ENCODE measurements around the gene NCOA3.
A peak's percentile ranks its signal among the peaks of the same experiment; 100 is the strongest.

Gene NCOA3

GRCh38 chr20:47527004-47527800, 25.5 kb downstream of the NCOA3 start:
- no peak overlapping the region for H3K27ac ChIP-seq
- no peak for TF ChIP-seq CTCF (conservative IDR thresholded peaks at IDR 0.05)

GRCh38 chr20:47529840-47530239, 28.2 kb downstream of the NCOA3 start:
- H3K27ac ChIP-seq, result no peak overlapping the region
- TF ChIP-seq CTCF (conservative IDR thresholded peaks at IDR 0.05), result no peak

- TF ChIP-seq CTCF (conservative IDR thresholded peaks at IDR 0.05), result no peak
- no peak overlapping the region for H3K27ac ChIP-seq
These were observed 29.8 kb downstream of the NCOA3 start for GRCh38 chr20:47531458-47531857.

GRCh38 chr20:47532002-47532401, 30.3 kb downstream of the NCOA3 start:
- H3K27ac ChIP-seq, result no peak overlapping the region
- no peak for TF ChIP-seq CTCF (conservative IDR thresholded peaks at IDR 0.05)

GRCh38 chr20:47533518-47534062, 31.9 kb downstream of the NCOA3 start:
- peak overlapping the region; percentile 15; the same call in 1 of the 2 replicates for H3K27ac ChIP-seq
- TF ChIP-seq CTCF (conservative IDR thresholded peaks at IDR 0.05), result no peak

- no peak overlapping the region for H3K27ac ChIP-seq
- no peak for TF ChIP-seq CTCF (conservative IDR thresholded peaks at IDR 0.05)
These were observed 32.7 kb downstream of the NCOA3 start for GRCh38 chr20:47534405-47534804.

GRCh38 chr20:47535088-47535487, 33.4 kb downstream of the NCOA3 start:
- no peak; the same call in 1 of the 2 replicates for TF ChIP-seq CTCF (conservative IDR thresholded peaks at IDR 0.05)
- no peak overlapping the region for H3K27ac ChIP-seq
